SK-N-SH (cell line): ENCODE measurements around the gene CTAGE9. TPM values are rescaled to one million over a fixed set of nuclear protein-coding genes. Genes with fewer than 3 reads are reported as not detected.

ENCODE experiments used
- CTCF ChIA-PET: fragments of 300-600, 350-600 bp; formaldehyde crosslinking; extraction: SDS; loops from one replicate; lab custom pipeline; 2021; lab: Yijun Ruan, JAX
- POLR2A ChIA-PET: fragments of 350-600 bp; sonication (Branson Sonifier 250); formaldehyde crosslinking; extraction: SDS; loops from one replicate; lab custom pipeline; 2020; ENCODE audit warnings: antibody characterized with exemption, inconsistent platforms; lab: Yijun Ruan, JAX
- DNase-seq: peaks from one replicate; pipeline ENCODE4 v3.0.0; 2012
- H2AFZ ChIP-seq: fragments of 200-600 bp; sonication (generic); 2 replicates; pipeline ENCODE4 v1.8.1; 2016; ENCODE audit warnings: antibody characterized with exemption, mild to moderate bottlenecking, low read depth
- H3F3A ChIP-seq: fragments of 200-600 bp; sonication (generic); replicated peaks from 2 replicates; pipeline ENCODE3; 2016; ENCODE audit warnings: antibody characterized with exemption, mild to moderate bottlenecking; ENCODE audit not compliant: insufficient read depth
- H3K27ac ChIP-seq, 2 experiments: fragments of 200-500 bp in 1 of 2; fragments of 200-600 bp in 1 of 2; sonication (Bioruptor generic) in 1 of 2; sonication (generic), shearing (Covaris generic) in 1 of 2; 2 replicates each; pipeline versions ENCODE4 v1.5.1 to v1.6.1; 2014 to 2016; ENCODE audit warnings: low read depth in 2 of 2, inconsistent platforms in 1 of 2, low read length in 1 of 2, mild to moderate bottlenecking in 1 of 2, mixed read lengths in 1 of 2
- H3K27me3 ChIP-seq: fragments of 200-600 bp; sonication (generic), shearing (Covaris generic); 2 replicates; pipeline ENCODE4 v1.6.1; 2016; ENCODE audit warnings: mixed run types; ENCODE audit not compliant: insufficient read depth
- H3K36me3 ChIP-seq, 2 experiments: fragments of 200-500 bp in 1 of 2; fragments of 200-600 bp in 1 of 2; sonication (Bioruptor generic) in 1 of 2; sonication (generic) in 1 of 2; replicated peaks in 1 of 2; 2 replicates each; pipeline versions ENCODE3 to v1.5.1; 2014 to 2016; ENCODE audit warnings: low read length in 1 of 2, mild to moderate bottlenecking in 1 of 2; ENCODE audit not compliant: insufficient read depth in 2 of 2, control insufficient read depth in 1 of 2
- H3K4me1 ChIP-seq, 2 experiments: fragments of 200-500 bp in 1 of 2; fragments of 200-600 bp in 1 of 2; sonication (Bioruptor generic) in 1 of 2; sonication (generic), shearing (Covaris generic) in 1 of 2; 2 replicates each; pipeline versions ENCODE4 v1.5.1 to v1.6.1; 2014 to 2016; ENCODE audit warnings: low read depth in 1 of 2, low read length in 1 of 2, mixed run types in 1 of 2; ENCODE audit not compliant: insufficient read depth in 2 of 2, control insufficient read depth in 1 of 2
- H3K4me2 ChIP-seq: fragments of 200-600 bp; sonication (generic), shearing (Covaris generic); 2 replicates; pipeline ENCODE4 v1.6.1; 2017; ENCODE audit warnings: mixed run types
- H3K4me3 ChIP-seq, 2 experiments: fragments of 200-500 bp in 1 of 2; fragments of 200-600 bp in 1 of 2; sonication (Bioruptor generic) in 1 of 2; sonication (generic), shearing (Covaris generic) in 1 of 2; 2 replicates each; pipeline versions ENCODE4 v1.5.1 to v1.8.1; 2014 to 2016; ENCODE audit warnings: low read depth in 2 of 2, inconsistent platforms in 1 of 2, low read length in 1 of 2, mild to moderate bottlenecking in 1 of 2, mixed read lengths in 1 of 2, moderate library complexity in 1 of 2
- H3K79me2 ChIP-seq: fragments of 200-600 bp; sonication (generic); 2 replicates; pipeline ENCODE4 v1.8.1; 2017; ENCODE audit warnings: mild to moderate bottlenecking; ENCODE audit not compliant: insufficient read depth
- H3K9ac ChIP-seq: fragments of 200-600 bp; sonication (generic); 2 replicates; pipeline ENCODE4 v1.6.1; 2017; ENCODE audit warnings: mixed run types
- H3K9me2 ChIP-seq: fragments of 200-600 bp; sonication (generic); 2 replicates; pipeline ENCODE4 v1.6.1; 2017; ENCODE audit warnings: mixed run types
- H3K9me3 ChIP-seq: fragments of 200-600 bp; sonication (generic); 2 replicates; pipeline ENCODE4 v1.6.1; 2017; ENCODE audit warnings: mixed run types, mild to moderate bottlenecking, moderate library complexity
- H4K20me1 ChIP-seq: fragments of 200-600 bp; sonication (generic); 2 replicates; pipeline ENCODE4 v1.6.1; 2017; ENCODE audit warnings: mild to moderate bottlenecking, mixed run types; ENCODE audit not compliant: insufficient read depth
- EP300 ChIP-seq, 2 experiments: IDR thresholded peaks; 2 replicates each; pipeline versions ENCODE4 v1.4.0 to v1.6.1; 2012; ENCODE audit warnings: borderline replicate concordance in 1 of 2, low read depth in 1 of 2, low read length in 1 of 2
- EZH2phosphoT487 ChIP-seq: fragments of 200-600 bp; sonication (generic); IDR thresholded peaks from 2 replicates; pipeline ENCODE4 v1.6.1; 2017; ENCODE audit warnings: low read depth, mixed run types, mild to moderate bottlenecking, antibody characterized with exemption, moderate library complexity, borderline replicate concordance
- FOSL2 ChIP-seq: IDR thresholded peaks from 2 replicates; pipeline ENCODE4 v1.4.0; 2012; ENCODE audit warnings: low read depth, mild to moderate bottlenecking, moderate library complexity, borderline replicate concordance
- FOXM1 ChIP-seq: IDR thresholded peaks from 2 replicates; pipeline ENCODE4 v1.4.0; 2012; ENCODE audit warnings: low read depth, mild to moderate bottlenecking
- GABPA ChIP-seq: IDR thresholded peaks from 2 replicates; pipeline ENCODE4 v1.4.0; 2012; ENCODE audit warnings: low read depth, mild to moderate bottlenecking
- JUND ChIP-seq: IDR thresholded peaks from 2 replicates; pipeline ENCODE4 v1.4.0; 2012
- MEF2A ChIP-seq: IDR thresholded peaks from 2 replicates; pipeline ENCODE4 v1.4.0; 2012; ENCODE audit warnings: low read depth, borderline replicate concordance
- NFIC ChIP-seq: IDR thresholded peaks from 2 replicates; pipeline ENCODE4 v1.4.0; 2012; ENCODE audit warnings: borderline replicate concordance
- NRF1 ChIP-seq: IDR thresholded peaks from 2 replicates; pipeline ENCODE4 v1.6.1; 2012; ENCODE audit warnings: low read depth, mild to moderate bottlenecking, low read length
- RAD21 ChIP-seq: IDR thresholded peaks from 2 replicates; pipeline ENCODE4 v1.6.1; 2012; ENCODE audit warnings: mild to moderate bottlenecking, low read length
- RCOR1 ChIP-seq: fragments of 150-350 bp; IDR thresholded peaks from 2 replicates; pipeline ENCODE4 v1.6.1; 2017; ENCODE audit warnings: antibody characterized with exemption, low read length
- RFX5 ChIP-seq: IDR thresholded peaks from 2 replicates; pipeline ENCODE4 v1.6.1; 2012; ENCODE audit warnings: mild to moderate bottlenecking, improper control_type of control experiment, low read length
- RXRA ChIP-seq: IDR thresholded peaks from 2 replicates; pipeline ENCODE4 v1.4.0; 2012; ENCODE audit warnings: low read depth, mild to moderate bottlenecking, borderline replicate concordance
- SIN3A ChIP-seq: IDR thresholded peaks from 2 replicates; pipeline ENCODE4 v1.6.1; 2012; ENCODE audit warnings: low read depth, mild to moderate bottlenecking, low read length, moderate library complexity, borderline replicate concordance
- SMC3 ChIP-seq: IDR thresholded peaks from 2 replicates; pipeline ENCODE4 v1.6.1; 2012; ENCODE audit warnings: low read depth, low read length, improper control_type of control experiment
- TAF1 ChIP-seq: IDR thresholded peaks from 2 replicates; pipeline ENCODE4 v1.6.1; 2012; ENCODE audit warnings: low read depth, mild to moderate bottlenecking, low read length, moderate library complexity, borderline replicate concordance
- TCF12 ChIP-seq: IDR thresholded peaks from 2 replicates; pipeline ENCODE4 v1.4.0; 2012
- TEAD4 ChIP-seq: IDR thresholded peaks from 2 replicates; pipeline ENCODE4 v1.4.0; 2012; ENCODE audit warnings: mild to moderate bottlenecking, borderline replicate concordance; ENCODE audit not compliant: insufficient read depth
- WGBS: methylation state at CpG from one replicate; pipeline ENCODE4 v1.1.6; 2017; ENCODE audit warnings: low lambda C conversion rate; 5-methylcytosine and 5-hydroxymethylcytosine counted together
- polyA plus RNA-seq, 3 experiments: library from polyadenylated mRNA; depleted of rRNA; stranded (reverse); fragments of >200 nt; gene quantifications; 2 replicates each; pipeline ENCODE4 v1.2.3, GENCODE V29; 2012
- TF ChIP-seq, protein P1 (sequence below): IDR thresholded peaks from 2 replicates; pipeline ENCODE4; 2012
- TF ChIP-seq, protein P2 (sequence below): fragments of 200-600 bp; sonication (generic); IDR thresholded peaks from 2 replicates; pipeline ENCODE4 v1.6.1; 2017; ENCODE audit warnings: antibody characterized with exemption, mild to moderate bottlenecking, moderate library complexity
- TF ChIP-seq, protein P3 (sequence below): IDR thresholded peaks from 2 replicates; pipeline ENCODE4 v1.4.0; 2012; ENCODE audit warnings: low read depth, borderline replicate concordance
- TF ChIP-seq, protein P4 (sequence below): fragments of 150-350 bp; IDR thresholded peaks from 2 replicates; pipeline ENCODE4 v1.6.1; 2017; ENCODE audit warnings: antibody characterized with exemption, low read length, low read depth, borderline replicate concordance
- TF ChIP-seq, protein P5 (sequence below): IDR thresholded peaks from 2 replicates; pipeline ENCODE4 v1.4.0; 2012; ENCODE audit warnings: low read depth, borderline replicate concordance
- TF ChIP-seq, protein P6 (sequence below): IDR thresholded peaks from 2 replicates; pipeline ENCODE4 v1.4.0; 2012; ENCODE audit warnings: low read depth

CTAGE9 gene
- polyA plus RNA-seq, 1 of the 3 experiments (the other 2 are of a cell fraction) = not detected

DNA sequence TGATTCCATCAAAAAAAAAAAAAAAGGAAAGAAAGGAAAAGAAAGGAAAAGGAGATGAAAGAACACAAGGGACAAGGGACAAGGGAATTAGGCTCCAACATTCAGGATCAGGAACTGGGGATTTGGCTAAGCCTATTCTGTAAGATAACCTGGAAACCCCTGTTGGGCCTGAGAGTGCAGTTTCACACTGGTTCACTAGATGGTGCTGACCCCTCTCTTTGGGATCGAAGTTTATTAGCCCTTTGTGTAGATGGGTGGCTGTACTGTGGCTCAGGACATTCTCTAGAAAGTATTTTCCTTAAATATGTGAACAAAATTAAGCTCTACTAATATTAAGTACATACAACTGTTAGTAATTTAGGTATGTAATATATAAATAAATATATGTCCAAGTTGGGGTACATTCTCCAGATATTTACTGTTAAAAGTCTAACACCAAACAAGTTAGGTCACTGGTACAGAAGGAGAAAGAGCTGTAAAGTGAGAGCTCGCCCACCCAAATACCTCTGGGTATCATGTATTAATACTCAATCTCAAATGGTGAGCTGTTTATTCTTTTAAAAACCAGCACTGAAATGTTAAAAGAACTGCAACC lies 15.9 kb downstream of the CTAGE9 start:
- Histone ChIP-seq H3K9ac (no peak overlapping the region), H3K9me3 (no peaks in the 10 kb centered on the region), H3K79me2 (no peaks in the 10 kb centered on the region), H3K4me1 (no peaks in the 10 kb centered on the region), H2AFZ (no peak overlapping the region)
- TF ChIP-seq, protein P1, sequence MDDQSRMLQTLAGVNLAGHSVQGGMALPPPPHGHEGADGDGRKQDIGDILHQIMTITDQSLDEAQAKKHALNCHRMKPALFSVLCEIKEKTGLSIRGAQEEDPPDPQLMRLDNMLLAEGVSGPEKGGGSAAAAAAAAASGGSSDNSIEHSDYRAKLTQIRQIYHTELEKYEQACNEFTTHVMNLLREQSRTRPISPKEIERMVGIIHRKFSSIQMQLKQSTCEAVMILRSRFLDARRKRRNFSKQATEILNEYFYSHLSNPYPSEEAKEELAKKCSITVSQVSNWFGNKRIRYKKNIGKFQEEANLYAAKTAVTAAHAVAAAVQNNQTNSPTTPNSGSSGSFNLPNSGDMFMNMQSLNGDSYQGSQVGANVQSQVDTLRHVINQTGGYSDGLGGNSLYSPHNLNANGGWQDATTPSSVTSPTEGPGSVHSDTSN = no peak
- TF ChIP-seq GABPA (no peak), SIN3A (no peak), TAF1 (no peak), TEAD4 (no peak), FOXM1 (no peak), EZH2phosphoT487 (no peak), RAD21 (peak; percentile 72), TCF12 (no peak), SMC3 (peak; percentile 45), EP300 (IDR thresholded peaks at IDR 0.05; ENCODE audit: borderline replicate concordance in 1 of 2, low read depth in 1 of 2, low read length in 1 of 2) (no peak), RCOR1 (no peak), NRF1 (no peak), FOSL2 (no peak), MEF2A (no peak), NFIC (no peak), RFX5 (no peak), RXRA (no peak), JUND (no peak)
- TF ChIP-seq, protein P2, sequence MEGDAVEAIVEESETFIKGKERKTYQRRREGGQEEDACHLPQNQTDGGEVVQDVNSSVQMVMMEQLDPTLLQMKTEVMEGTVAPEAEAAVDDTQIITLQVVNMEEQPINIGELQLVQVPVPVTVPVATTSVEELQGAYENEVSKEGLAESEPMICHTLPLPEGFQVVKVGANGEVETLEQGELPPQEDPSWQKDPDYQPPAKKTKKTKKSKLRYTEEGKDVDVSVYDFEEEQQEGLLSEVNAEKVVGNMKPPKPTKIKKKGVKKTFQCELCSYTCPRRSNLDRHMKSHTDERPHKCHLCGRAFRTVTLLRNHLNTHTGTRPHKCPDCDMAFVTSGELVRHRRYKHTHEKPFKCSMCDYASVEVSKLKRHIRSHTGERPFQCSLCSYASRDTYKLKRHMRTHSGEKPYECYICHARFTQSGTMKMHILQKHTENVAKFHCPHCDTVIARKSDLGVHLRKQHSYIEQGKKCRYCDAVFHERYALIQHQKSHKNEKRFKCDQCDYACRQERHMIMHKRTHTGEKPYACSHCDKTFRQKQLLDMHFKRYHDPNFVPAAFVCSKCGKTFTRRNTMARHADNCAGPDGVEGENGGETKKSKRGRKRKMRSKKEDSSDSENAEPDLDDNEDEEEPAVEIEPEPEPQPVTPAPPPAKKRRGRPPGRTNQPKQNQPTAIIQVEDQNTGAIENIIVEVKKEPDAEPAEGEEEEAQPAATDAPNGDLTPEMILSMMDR = peak; percentile 74
- TF ChIP-seq, protein P3, sequence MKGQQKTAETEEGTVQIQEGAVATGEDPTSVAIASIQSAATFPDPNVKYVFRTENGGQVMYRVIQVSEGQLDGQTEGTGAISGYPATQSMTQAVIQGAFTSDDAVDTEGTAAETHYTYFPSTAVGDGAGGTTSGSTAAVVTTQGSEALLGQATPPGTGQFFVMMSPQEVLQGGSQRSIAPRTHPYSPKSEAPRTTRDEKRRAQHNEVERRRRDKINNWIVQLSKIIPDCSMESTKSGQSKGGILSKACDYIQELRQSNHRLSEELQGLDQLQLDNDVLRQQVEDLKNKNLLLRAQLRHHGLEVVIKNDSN = no peak
- TF ChIP-seq, protein P4, sequence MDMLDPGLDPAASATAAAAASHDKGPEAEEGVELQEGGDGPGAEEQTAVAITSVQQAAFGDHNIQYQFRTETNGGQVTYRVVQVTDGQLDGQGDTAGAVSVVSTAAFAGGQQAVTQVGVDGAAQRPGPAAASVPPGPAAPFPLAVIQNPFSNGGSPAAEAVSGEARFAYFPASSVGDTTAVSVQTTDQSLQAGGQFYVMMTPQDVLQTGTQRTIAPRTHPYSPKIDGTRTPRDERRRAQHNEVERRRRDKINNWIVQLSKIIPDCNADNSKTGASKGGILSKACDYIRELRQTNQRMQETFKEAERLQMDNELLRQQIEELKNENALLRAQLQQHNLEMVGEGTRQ = no peak
- TF ChIP-seq, protein P5, sequence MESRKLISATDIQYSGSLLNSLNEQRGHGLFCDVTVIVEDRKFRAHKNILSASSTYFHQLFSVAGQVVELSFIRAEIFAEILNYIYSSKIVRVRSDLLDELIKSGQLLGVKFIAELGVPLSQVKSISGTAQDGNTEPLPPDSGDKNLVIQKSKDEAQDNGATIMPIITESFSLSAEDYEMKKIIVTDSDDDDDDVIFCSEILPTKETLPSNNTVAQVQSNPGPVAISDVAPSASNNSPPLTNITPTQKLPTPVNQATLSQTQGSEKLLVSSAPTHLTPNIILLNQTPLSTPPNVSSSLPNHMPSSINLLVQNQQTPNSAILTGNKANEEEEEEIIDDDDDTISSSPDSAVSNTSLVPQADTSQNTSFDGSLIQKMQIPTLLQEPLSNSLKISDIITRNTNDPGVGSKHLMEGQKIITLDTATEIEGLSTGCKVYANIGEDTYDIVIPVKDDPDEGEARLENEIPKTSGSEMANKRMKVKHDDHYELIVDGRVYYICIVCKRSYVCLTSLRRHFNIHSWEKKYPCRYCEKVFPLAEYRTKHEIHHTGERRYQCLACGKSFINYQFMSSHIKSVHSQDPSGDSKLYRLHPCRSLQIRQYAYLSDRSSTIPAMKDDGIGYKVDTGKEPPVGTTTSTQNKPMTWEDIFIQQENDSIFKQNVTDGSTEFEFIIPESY = no peak
- TF ChIP-seq, protein P6, sequence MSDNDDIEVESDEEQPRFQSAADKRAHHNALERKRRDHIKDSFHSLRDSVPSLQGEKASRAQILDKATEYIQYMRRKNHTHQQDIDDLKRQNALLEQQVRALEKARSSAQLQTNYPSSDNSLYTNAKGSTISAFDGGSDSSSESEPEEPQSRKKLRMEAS = no peak
- TF ChIP-seq, all 33 proteins: peak for 3
- Histone ChIP-seq H3F3A (no peaks in the 10 kb centered on the region), H3K27ac (no peak overlapping the region), H3K9me2 (no peaks in the 10 kb centered on the region), H3K4me2 (no peak overlapping the region), H3K27me3 (peaks cover 12% of the 10 kb centered on the region; the same call in 1 of the 2 replicates), H3K4me3 (peak overlapping the region in 1 of 2 experiments; percentile 46; a peak in 1 of 4 replicates), H4K20me1 (no peaks in the 10 kb centered on the region), H3K36me3 (no peaks in the 10 kb centered on the region)
- 0% methylated on average over 2 of the region's 2 CpGs for WGBS
- DNase-seq = peak; percentile 60
- ChIA-PET CTCF (interaction anchor here (0.7 to 3.6 kb wide), 9 partner anchors 24 to 221 kb away, joined by 3 to 21 read pairs (median 3); partner anchors contain the start of gene MED23), POLR2A (no interaction called here)
